ENCODE data around the gene VPS11. TPM values are rescaled to one million over a fixed set of nuclear protein-coding genes. Genes with fewer than 3 reads are reported as not detected.

VPS11 gene
- total RNA-seq, 2 donors from 2014 or later = 17.6 to 50.1 TPM

GRCh38 chr11:119081682-119082260, 14.2 kb downstream of the VPS11 start:
- ATAC-seq (no peak), DNase-seq (no peak)
- Histone ChIP-seq H3K4me1 (peaks cover 14% of the 10 kb centered on the region), H3K36me3 (replicated peaks in 1 of 2; ENCODE audit: insufficient read depth in 1 of 2, low read depth in 2 of 2) (peaks cover 17 to 49% of the 10 kb centered on the region in 2 donors), H3K9me3 (no peaks in the 10 kb centered on the region), H3K27me3 (no peaks in the 10 kb centered on the region), H3K4me3 (no peak overlapping the region), H3K27ac (peak overlapping the region in 1 of 4 donors; percentile 9)
- intact Hi-C loops (cut with DNase I) = no loop called here
- WGBS, 2 donors = 71% methylated on average over 7 of the region's 7 CpGs
- TF ChIP-seq CTCF (IDR thresholded peaks at IDR 0.05) = no peak

- Histone ChIP-seq H3K27ac (peak within 1 kb of the TSS; percentile 72 to 95 (median 94)), H3K4me3 (peak within 1 kb of the TSS; percentile 68 to 86), H3K36me3 (replicated peaks in 1 of 2; ENCODE audit: insufficient read depth in 1 of 2, low read depth in 2 of 2) (peaks cover 0 to 20% of the 10 kb centered on the region in 2 donors), H3K27me3 (no peaks in the 10 kb centered on the region), H3K9me3 (no peaks in the 10 kb centered on the region), H3K4me1 (peaks cover 22% of the 10 kb centered on the region)
- 0% methylated on average over 27 to 45 of the region's 45 CpGs for WGBS, 2 donors
- DNase-seq (peak; percentile 93 to 95 (median 94)), ATAC-seq (peak; percentile 97)
- intact Hi-C loops (cut with DNase I) = no loop called here
- TF ChIP-seq POLR2A (IDR thresholded peaks at IDR 0.05) = peak; percentile 45 to 82 (median 69)
- no peak for TF ChIP-seq CTCF (IDR thresholded peaks at IDR 0.05)
Observed at GRCh38 chr11:119084663-119085436, 17.2 kb downstream of the VPS11 start, which contains the start of gene HMBS. Gene HMBS, plus strand, starts transcription at chr11:119084881. Its CDS starts 153 bp downstream, at chr11:119085034.

- TF ChIP-seq POLR2A (IDR thresholded peaks at IDR 0.05) (no peak), CTCF (IDR thresholded peaks at IDR 0.05) (no peak)
- Histone ChIP-seq H3K27ac (peak overlapping the region; percentile 46 to 95 (median 94)), H3K4me3 (peak overlapping the region in 1 of 2 donors; percentile 8), H3K36me3 (replicated peaks in 1 of 2; ENCODE audit: insufficient read depth in 1 of 2, low read depth in 2 of 2) (peaks cover 0 to 15% of the 10 kb centered on the region in 2 donors), H3K4me1 (peaks cover 22% of the 10 kb centered on the region), H3K27me3 (no peaks in the 10 kb centered on the region), H3K9me3 (no peaks in the 10 kb centered on the region)
- no peak for ATAC-seq
- 1 to 3% methylated on average over 6 to 13 of the region's 13 CpGs for WGBS, 2 donors
- intact Hi-C loops (cut with DNase I) = no loop called here
- no peak for DNase-seq
Observed at GRCh38 chr11:119085437-119085847, 17.8 kb downstream of the VPS11 start.

GRCh38 chr11:119087123-119087522, 19.5 kb downstream of the VPS11 start:
- DNase-seq (no peak), ATAC-seq (no peak)
- no peaks in the 10 kb centered on the region for H3K9me3 ChIP-seq
- H3K4me3 ChIP-seq = no peak overlapping the region
- intact Hi-C loops (cut with DNase I) = no loop called here
- no peak overlapping the region for H3K27ac ChIP-seq
- H3K4me1 ChIP-seq = peaks cover 22% of the 10 kb centered on the region
- peaks cover 0 to 3% of the 10 kb centered on the region in 2 donors for H3K36me3 ChIP-seq (replicated peaks in 1 of 2; ENCODE audit: insufficient read depth in 1 of 2, low read depth in 2 of 2)
- H3K27me3 ChIP-seq = no peaks in the 10 kb centered on the region
- TF ChIP-seq CTCF (IDR thresholded peaks at IDR 0.05) (no peak), POLR2A (IDR thresholded peaks at IDR 0.05) (no peak)
- 77 to 86% methylated on average over 6 of the region's 6 CpGs for WGBS, 2 donors
